SK-N-MC (cell line): ENCODE measurements around the gene WBP1L.
"Not testable (repeated sequence)": the region's sequence is repeated elsewhere in the genome, so short reads cannot be mapped to it uniquely, and the experiment has no call there.

Source experiments
- DNase-seq: peaks from one replicate; pipeline ENCODE4 v3.0.0-alpha.2; 2011; ENCODE audit warnings: low read depth, low spot score
- H3K27ac ChIP-seq: fragments of 200-600 bp; sonication (generic); 2 replicates; pipeline ENCODE4 v1.5.1; 2016; ENCODE audit warnings: mixed run types
- H3K36me3 ChIP-seq: fragments of 200-600 bp; sonication (generic); 2 replicates; pipeline ENCODE4 v1.6.1; 2017; ENCODE audit warnings: antibody characterized with exemption, low read length, mixed read lengths; ENCODE audit not compliant: insufficient read depth
- H3K4me3 ChIP-seq: fragments of 200-600 bp; sonication (generic); 2 replicates; pipeline ENCODE4 v1.5.1; 2016
- H3K9ac ChIP-seq: fragments of 200-600 bp; sonication (generic); 2 replicates; pipeline ENCODE4 v1.8.0; 2017; ENCODE audit warnings: mixed run types, mixed read lengths; ENCODE audit not compliant: insufficient read length
- H3K9me3 ChIP-seq: fragments of 200-600 bp; sonication (generic); 2 replicates; pipeline ENCODE4 v1.6.1; 2017; ENCODE audit warnings: low read depth, mild to moderate bottlenecking, antibody characterized with exemption, low read length, moderate library complexity, mixed read lengths
- EZH2 ChIP-seq: fragments of 200-600 bp; sonication (generic); IDR thresholded peaks from one replicate; pipeline ENCODE4 v1.6.1; 2017; ENCODE audit warnings: antibody characterized with exemption
- FOXP2 ChIP-seq: optimal IDR thresholded peaks from 2 replicates; pipeline ENCODE3; 2011; ENCODE audit warnings: mild to moderate bottlenecking, moderate library complexity; ENCODE audit not compliant: insufficient read depth; ENCODE audit errors: extremely low read length, control extremely low read depth
- POLR2AphosphoS5 ChIP-seq: IDR thresholded peaks from 2 replicates; pipeline ENCODE4 v1.6.1; 2012; ENCODE audit warnings: mild to moderate bottlenecking, low read depth, low read length, borderline replicate concordance

The WBP1L gene

DNA sequence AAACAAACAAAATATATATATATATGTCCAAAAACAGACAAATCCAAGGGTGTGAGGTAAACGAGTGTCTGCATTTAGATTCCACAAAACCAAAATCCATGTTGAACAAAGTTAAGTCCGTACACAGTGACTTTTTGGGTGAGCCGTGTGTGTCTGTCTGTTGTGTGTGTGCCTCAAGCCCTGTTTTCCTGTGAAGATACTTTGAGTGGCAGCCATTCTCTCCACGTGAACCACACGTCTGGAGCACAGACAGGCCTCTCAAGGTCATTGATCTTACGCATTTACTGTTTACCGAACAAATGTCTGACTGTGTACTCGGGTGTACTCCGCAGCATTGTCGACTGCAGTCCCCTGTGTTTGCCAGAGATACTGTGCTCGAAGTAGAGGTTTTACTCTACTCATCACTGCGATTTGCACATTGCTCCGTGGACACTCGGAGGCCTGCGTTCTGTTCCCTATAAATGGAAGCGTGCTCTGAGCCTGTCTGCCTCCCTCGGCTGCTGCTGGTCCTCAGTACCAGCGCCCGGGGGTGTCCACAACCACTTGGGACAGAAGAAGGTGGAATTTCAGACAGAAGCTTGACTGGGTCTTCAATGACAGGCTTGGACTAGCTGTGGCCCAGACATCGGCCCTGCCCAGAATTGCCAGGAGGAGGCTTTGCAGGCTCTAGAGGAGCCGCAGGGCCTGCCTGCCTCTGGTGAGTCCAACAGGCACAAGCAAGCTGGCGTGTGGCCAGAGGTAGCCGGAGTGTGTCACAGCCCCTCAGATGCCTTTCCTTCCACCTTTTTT is 71.3 kb downstream of the WBP1L start:
- TF ChIP-seq FOXP2 = no peak
- no peak for TF ChIP-seq EZH2
- TF ChIP-seq POLR2AphosphoS5 = no peak
- DNase-seq = no peak
- Histone ChIP-seq H3K9me3 (no peaks in the 10 kb centered on the region), H3K9ac (no peak overlapping the region), H3K36me3 (no peaks in the 10 kb centered on the region; the same call in 1 of the 2 replicates), H3K4me3 (no peak overlapping the region), H3K27ac (no peak overlapping the region)

DNA sequence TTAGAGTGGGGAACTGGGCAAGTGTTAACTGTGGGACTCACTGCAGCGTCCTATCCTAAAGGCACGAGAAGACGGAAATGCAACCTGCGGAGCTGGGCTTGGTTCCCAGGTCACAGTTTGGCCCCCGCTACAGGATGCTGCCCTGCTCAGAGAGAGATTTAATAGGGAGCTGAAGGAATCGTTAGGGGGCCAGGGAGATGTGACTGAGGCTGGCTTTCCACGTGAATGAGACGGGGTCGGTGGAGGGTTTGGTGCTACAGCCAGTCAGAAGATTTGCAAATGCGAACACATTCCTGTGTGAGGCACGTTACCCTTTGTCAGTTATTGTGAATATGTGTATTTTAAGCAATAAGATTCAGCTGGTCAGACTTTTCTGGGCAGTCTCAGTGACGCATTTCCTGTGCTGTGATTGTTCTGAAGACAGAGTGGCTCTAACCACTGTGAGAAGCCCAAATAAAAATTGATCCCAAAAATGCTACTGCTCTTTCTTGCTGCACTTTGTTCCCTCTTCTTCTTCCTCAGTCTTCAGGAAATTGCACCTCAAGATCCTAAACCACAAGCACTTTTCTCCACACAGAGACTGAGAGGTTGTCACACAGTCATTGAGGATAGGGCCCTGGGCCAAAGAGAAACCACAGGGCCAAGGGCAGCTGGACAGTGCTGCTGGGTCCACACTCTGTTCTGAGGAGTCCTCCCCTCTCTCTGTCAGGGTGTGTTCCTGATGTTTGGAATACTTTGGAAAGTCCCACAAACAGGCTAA is 72.2 kb downstream of the WBP1L start:
- Histone ChIP-seq H3K9ac (no peak overlapping the region), H3K27ac (no peak overlapping the region), H3K36me3 (no peaks in the 10 kb centered on the region; the same call in 1 of the 2 replicates), H3K9me3 (no peaks in the 10 kb centered on the region), H3K4me3 (no peak overlapping the region)
- DNase-seq = no peak
- TF ChIP-seq FOXP2 (no peak), POLR2AphosphoS5 (no peak), EZH2 (no peak)

DNA sequence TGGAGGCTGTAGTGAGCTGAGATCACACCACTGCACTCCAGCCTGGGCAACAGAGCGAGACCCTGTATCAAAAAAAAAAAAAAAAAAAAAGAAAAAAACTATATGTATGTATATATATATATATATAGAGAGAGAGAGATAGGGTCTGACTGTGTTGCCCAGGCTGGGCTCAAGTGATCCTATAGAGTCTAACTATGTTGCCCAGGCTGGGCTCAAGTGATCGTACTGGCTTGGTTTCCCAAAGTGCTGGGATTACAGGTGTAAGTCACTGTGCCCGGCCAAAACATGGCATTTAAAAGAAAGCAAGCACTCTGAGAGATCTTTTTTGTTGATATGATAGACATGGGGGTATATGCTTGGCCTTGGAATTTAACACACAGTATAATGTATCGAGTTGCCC is 73.4 kb downstream of the WBP1L start:
- Histone ChIP-seq H3K36me3 (no peaks in the 10 kb centered on the region; the same call in 1 of the 2 replicates), H3K27ac (no peak overlapping the region), H3K9me3 (no peaks in the 10 kb centered on the region), H3K9ac (no peak overlapping the region), H3K4me3 (no peak overlapping the region)
- no peak for TF ChIP-seq EZH2
- TF ChIP-seq POLR2AphosphoS5 = no peak
- no peak for TF ChIP-seq FOXP2
- no peak for DNase-seq

DNA sequence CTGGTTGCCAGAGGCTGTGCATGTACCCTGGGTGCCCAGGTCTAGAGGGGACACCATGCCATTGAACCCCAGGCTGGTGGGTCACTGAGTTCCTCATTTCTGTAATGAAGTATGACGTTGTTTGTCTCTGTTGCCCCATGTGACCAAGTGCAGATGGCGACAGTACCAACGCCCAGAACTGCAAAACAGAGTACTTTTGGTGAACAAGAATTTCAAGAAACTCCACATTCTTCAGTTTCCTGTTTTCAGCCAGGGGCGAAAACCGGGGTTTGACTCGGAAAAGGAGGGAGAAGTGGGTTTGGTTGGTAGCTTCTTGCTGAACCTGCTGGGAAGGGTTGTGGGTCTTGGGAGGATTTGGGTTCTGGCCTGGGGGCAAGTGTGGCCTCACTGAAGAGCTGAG is 75.3 kb downstream of the WBP1L start:
- DNase-seq = no peak
- TF ChIP-seq FOXP2 (no peak), POLR2AphosphoS5 (no peak), EZH2 (no peak)
- Histone ChIP-seq H3K36me3 (no peaks in the 10 kb centered on the region), H3K9me3 (no peaks in the 10 kb centered on the region), H3K27ac (no peak overlapping the region), H3K4me3 (no peak overlapping the region), H3K9ac (no peak overlapping the region)

DNA sequence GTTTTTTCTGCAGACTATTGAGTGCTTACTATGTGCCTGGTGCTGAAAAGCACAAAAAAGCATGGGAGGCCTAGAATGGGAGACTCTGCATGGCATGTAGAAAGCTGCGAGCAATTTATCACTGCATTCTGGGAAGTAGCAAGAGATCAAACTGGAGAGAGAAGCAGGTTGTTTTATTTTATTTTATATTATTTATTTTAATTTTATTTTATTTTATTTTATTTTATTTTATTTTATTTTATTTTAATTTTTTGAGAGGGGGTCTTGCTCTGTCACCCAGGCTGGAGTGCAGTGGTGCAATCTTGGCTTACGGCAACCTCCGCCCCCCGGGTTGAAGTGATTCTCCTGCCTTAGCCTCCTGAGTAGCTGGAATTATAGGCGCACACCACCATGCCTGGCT is 76.3 kb downstream of the WBP1L start:
- not testable (repeated sequence) for H3K36me3 ChIP-seq, DNase-seq, H3K9me3 ChIP-seq, H3K9ac ChIP-seq, H3K27ac ChIP-seq, H3K4me3 ChIP-seq

DNA sequence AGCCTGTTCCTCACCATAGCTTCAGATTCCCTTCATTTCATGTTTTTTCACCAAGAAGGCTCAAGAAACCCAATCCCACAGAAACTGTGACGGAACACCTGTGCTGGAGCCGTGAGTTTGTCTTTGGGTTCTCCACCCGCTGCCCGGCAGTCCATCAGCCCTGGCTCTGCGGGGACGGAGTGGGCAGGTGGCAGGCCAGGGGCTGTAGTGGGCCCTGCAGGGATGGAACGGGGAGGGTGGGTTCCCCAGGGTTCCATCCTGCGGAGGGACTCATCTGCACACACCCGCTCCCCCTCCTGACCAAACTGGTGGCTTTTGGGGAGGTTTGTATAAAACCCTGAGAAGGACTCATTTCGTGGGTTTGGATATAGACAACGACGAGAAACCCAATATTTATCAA is 78.5 kb downstream of the WBP1L start:
- Histone ChIP-seq H3K27ac (no peak overlapping the region), H3K36me3 (no peaks in the 10 kb centered on the region), H3K9me3 (no peaks in the 10 kb centered on the region), H3K9ac (no peak overlapping the region), H3K4me3 (no peak overlapping the region)
- DNase-seq = no peak
- TF ChIP-seq FOXP2 (no peak), POLR2AphosphoS5 (no peak), EZH2 (no peak)

DNA sequence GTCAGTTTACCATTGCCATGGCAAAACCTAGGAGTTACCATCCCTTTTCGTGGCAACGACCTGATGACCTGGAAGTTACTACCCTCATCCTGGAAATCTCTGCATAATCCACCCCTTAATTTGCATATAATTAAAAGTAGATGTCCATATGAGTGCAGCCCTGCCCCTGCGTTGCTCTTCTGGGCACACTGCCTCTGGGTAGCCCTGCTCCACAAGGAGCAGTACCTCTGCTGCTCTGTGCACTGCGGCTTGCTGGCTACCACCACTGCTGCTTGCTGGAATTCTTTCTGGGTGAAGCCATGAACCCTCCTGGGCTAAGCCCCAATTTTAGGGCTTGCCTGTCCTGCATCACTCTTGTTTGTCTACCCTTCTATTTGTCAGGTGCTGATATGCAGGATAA is 80.9 kb downstream of the WBP1L start:
- no peaks in the 10 kb centered on the region for H3K9me3 ChIP-seq
- no peak overlapping the region for H3K9ac ChIP-seq
- no peaks in the 10 kb centered on the region for H3K36me3 ChIP-seq
- TF ChIP-seq EZH2 = no peak
- TF ChIP-seq FOXP2 = no peak
- no peak for TF ChIP-seq POLR2AphosphoS5
- no peak for DNase-seq
- no peak overlapping the region for H3K4me3 ChIP-seq
- no peak overlapping the region for H3K27ac ChIP-seq

DNA sequence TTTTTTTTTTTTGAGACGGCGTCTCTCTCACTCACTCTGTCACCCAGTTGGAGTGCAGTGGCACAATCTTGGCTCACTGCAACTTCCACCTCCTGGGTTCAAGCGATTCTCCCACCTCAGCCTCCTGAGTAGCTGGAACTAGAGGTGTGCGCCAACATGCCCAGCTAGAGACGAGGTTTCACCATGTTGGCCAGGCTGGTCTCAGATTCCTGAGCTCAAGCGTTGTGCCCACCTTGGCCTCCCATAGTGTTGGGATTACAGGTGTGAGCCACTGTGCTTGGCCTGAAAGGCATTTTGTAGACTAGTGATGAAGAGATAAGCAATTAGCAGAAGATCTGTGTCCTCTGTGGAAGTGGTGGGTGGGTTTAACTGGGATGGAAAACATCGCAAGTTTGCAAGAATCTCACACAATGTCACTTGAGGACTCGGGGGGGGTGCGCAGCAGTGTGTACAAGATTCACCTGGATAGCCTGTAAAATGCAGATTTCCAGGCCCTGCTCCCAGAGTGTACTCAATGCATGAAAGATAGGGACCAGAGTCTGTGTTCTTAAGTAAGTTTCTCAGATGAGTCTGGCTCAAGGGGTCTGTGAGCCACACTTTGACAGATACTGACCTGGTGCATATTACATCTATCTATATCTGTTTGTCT is 82.5 kb downstream of the WBP1L start:
- TF ChIP-seq FOXP2 = no peak
- no peak for TF ChIP-seq EZH2
- TF ChIP-seq POLR2AphosphoS5 = no peak
- H3K9me3 ChIP-seq = no peaks in the 10 kb centered on the region
- no peak overlapping the region for H3K27ac ChIP-seq

DNA sequence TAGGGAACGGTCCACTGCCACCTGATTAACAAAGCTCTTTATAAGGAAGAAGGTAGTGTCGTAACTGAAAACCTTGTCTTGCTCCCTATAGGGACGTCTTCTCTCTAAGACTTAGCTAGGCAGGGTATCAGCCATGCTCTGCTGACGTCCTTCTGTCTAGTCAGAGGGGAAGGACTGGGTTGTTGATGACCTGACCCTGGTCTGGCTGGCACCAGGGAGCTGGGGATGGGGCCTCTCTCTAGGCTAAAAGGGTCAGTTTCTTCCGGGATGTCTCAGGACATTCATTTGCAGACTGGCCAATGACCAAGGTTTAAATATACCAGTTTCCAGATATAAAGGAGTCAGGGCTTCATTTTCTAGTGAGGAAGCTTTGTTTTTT is 83.8 kb downstream of the WBP1L start:
- no peak overlapping the region for H3K9ac ChIP-seq
- TF ChIP-seq POLR2AphosphoS5 (no peak), FOXP2 (no peak), EZH2 (no peak)
- no peak overlapping the region for H3K4me3 ChIP-seq
- no peaks in the 10 kb centered on the region for H3K9me3 ChIP-seq
- no peak for DNase-seq
- no peak overlapping the region for H3K27ac ChIP-seq
- no peaks in the 10 kb centered on the region for H3K36me3 ChIP-seq

More for the DNA sequence above, 82.5 kb downstream of the WBP1L start:
- no peaks in the 10 kb centered on the region for H3K36me3 ChIP-seq
- no peak overlapping the region for H3K9ac ChIP-seq
- no peak overlapping the region for H3K4me3 ChIP-seq
- no peak for DNase-seq
